B cell (primary cell): ENCODE results near the gene NFIB. TPM values are rescaled to one million over a fixed set of nuclear protein-coding genes. Genes with fewer than 3 reads are reported as not detected.

Experiments
- ATAC-seq: fragments of 200-7000 bp; cut with Tn5 transposase; one replicate; pipeline ENCODE4 v1.10.0; 2021; ENCODE audit warnings: low read depth, mild to moderate bottlenecking, moderate number of reproducible peaks, moderate library complexity
- CTCF ChIA-PET: fragments of 350-600 bp; sonication (Branson Sonifier 250); formaldehyde crosslinking; loops from one replicate; lab custom pipeline; 2021; ENCODE audit warnings: antibody characterized with exemption, inconsistent platforms; lab: Charles Lee
- POLR2A ChIA-PET: fragments of 350-600 bp; sonication (Branson Sonifier 250); formaldehyde crosslinking; loops from one replicate; lab custom pipeline; 2021; ENCODE audit warnings: antibody characterized with exemption; lab: Charles Lee
- DNase-seq: peaks from one replicate; pipeline ENCODE4 v3.0.0; 2013
- H2AFZ ChIP-seq: 2 replicates; pipeline ENCODE4 v1.6.1; 2012; ENCODE audit warnings: mild to moderate bottlenecking, low read depth, low read length; ENCODE audit not compliant: insufficient read depth, poor library complexity, severe bottlenecking
- H3K27ac ChIP-seq, 2 donors: 1 replicate in 1 of 2; 2 replicates in 1 of 2; pipeline ENCODE4 v1.5.1; 2012 to 2013; ENCODE audit warnings: low read length in 2 of 2, mild to moderate bottlenecking in 2 of 2, moderate library complexity in 1 of 2
- H3K27me3 ChIP-seq, 4 experiments: fragments of 200-600 bp in 1 of 4; sonication (generic) in 1 of 4; replicated peaks in 1 of 4; 1 replicate in 2 of 4; 2 replicates in 2 of 4; pipeline versions ENCODE4 v1.6.1 to v1.7.0; 2013 to 2016; ENCODE audit warnings: low read length in 3 of 4, mild to moderate bottlenecking in 2 of 4, mixed read lengths in 1 of 4, moderate library complexity in 1 of 4; ENCODE audit not compliant: insufficient read depth in 4 of 4, control insufficient read depth in 3 of 4; ENCODE audit errors: control extremely low read depth in 1 of 4
- H3K36me3 ChIP-seq, 2 experiments: replicated peaks in 1 of 2; 1 replicate in 1 of 2; 2 replicates in 1 of 2; pipeline versions ENCODE4 v1.6.1 to v1.7.1; 2013; ENCODE audit warnings: low read length in 1 of 2; ENCODE audit not compliant: insufficient read depth in 2 of 2, control insufficient read depth in 1 of 2; ENCODE audit errors: control extremely low read depth in 1 of 2, extremely low read depth in 1 of 2
- H3K4me1 ChIP-seq, 2 donors: fragments of 200-600 bp in 1 of 2; sonication (generic) in 1 of 2; 1 replicate in 1 of 2; 2 replicates in 1 of 2; pipeline versions ENCODE4 v1.5.1 to v1.6.1; 2013 to 2017; ENCODE audit warnings: low read length in 2 of 2; ENCODE audit not compliant: control insufficient read depth in 2 of 2, insufficient read depth in 2 of 2
- H3K4me2 ChIP-seq: replicated peaks from 2 replicates; pipeline ENCODE3; 2012; ENCODE audit warnings: mild to moderate bottlenecking, low read depth, low read length; ENCODE audit not compliant: poor library complexity, severe bottlenecking
- H3K4me3 ChIP-seq, 5 experiments: fragments of 200-600 bp in 1 of 5; sonication (generic) in 1 of 5; 1 replicate in 3 of 5; 2 replicates in 2 of 5; pipeline versions ENCODE4 v1.5.1 to v1.7.0; 2011 to 2016; ENCODE audit warnings: low read length in 4 of 5, mild to moderate bottlenecking in 4 of 5, low read depth in 2 of 5, control low read depth in 1 of 5, moderate library complexity in 1 of 5; ENCODE audit not compliant: insufficient read depth in 1 of 5; ENCODE audit errors: control extremely low read depth in 1 of 5, extremely low read depth in 1 of 5
- H3K79me2 ChIP-seq: fragments of 200-600 bp; sonication (generic); one replicate; pipeline ENCODE4 v1.6.0; 2016; ENCODE audit warnings: low read length; ENCODE audit not compliant: control insufficient read depth, insufficient read depth
- H3K9ac ChIP-seq: fragments of 200-600 bp; sonication (generic); 2 replicates; pipeline ENCODE4 v1.6.1; 2017; ENCODE audit warnings: mild to moderate bottlenecking, low read length, moderate library complexity
- H3K9me3 ChIP-seq, 3 donors: one replicate each; pipeline versions ENCODE4 v1.6.1 to v1.7.1; 2013; ENCODE audit warnings: low read length in 2 of 3; ENCODE audit not compliant: control insufficient read depth in 2 of 3, insufficient read depth in 1 of 3; ENCODE audit errors: control extremely low read depth in 1 of 3
- H4K20me1 ChIP-seq: 2 replicates; pipeline ENCODE4 v1.6.0; 2012; ENCODE audit warnings: mild to moderate bottlenecking, low read length; ENCODE audit not compliant: insufficient read depth, control insufficient read depth, poor library complexity, severe bottlenecking
- H3K27ac Mint-ChIP-seq: one replicate; pipeline ENCODE4 v1.8.0; 2021; ENCODE audit warnings: mixed read lengths
- H3K27me3 Mint-ChIP-seq: one replicate; pipeline ENCODE4 v1.8.0; 2021; ENCODE audit warnings: mixed read lengths
- H3K4me1 Mint-ChIP-seq: one replicate; pipeline ENCODE4 v1.8.0; 2021; ENCODE audit warnings: mixed read lengths
- H3K4me3 Mint-ChIP-seq: one replicate; pipeline ENCODE4 v1.8.0; 2021; ENCODE audit warnings: mixed read lengths
- H3K9me3 Mint-ChIP-seq: one replicate; pipeline ENCODE4 v1.8.0; 2022; ENCODE audit warnings: mixed read lengths; ENCODE audit not compliant: insufficient read depth
- EZH2 ChIP-seq: IDR thresholded peaks from 2 replicates; pipeline ENCODE4 v1.6.1; 2012; ENCODE audit warnings: borderline replicate concordance, low read depth, mild to moderate bottlenecking, moderate library complexity, low read length; ENCODE audit not compliant: insufficient read depth, poor library complexity, severe bottlenecking
- WGBS: methylation state at CpG from one replicate; pipeline ENCODE4 v1.1.5; 2013; ENCODE audit warnings: missing lambda C conversion rate; ENCODE audit not compliant: insufficient coverage; 5-methylcytosine and 5-hydroxymethylcytosine counted together
- intact Hi-C: fragments of 100-400 bp; cut with micrococcal nuclease; formaldehyde crosslinking; loops from one replicate; pipeline ENCODE4 v1.10.0; 2022
- polyA plus RNA-seq: library from polyadenylated mRNA; depleted of rRNA; stranded (reverse); fragments of >200 nt; gene quantifications from 2 replicates; pipeline ENCODE4 v1.2.3, GENCODE V29; 2012
- total RNA-seq, 2 donors: library from RNA; stranded (reverse); fragments of 120-200 nt in 1 of 2; gene quantifications; 1 replicate in 1 of 2; 2 replicates in 1 of 2; pipeline versions ENCODE4 v1.2.3 to v1.2.4, GENCODE V29; 2013 to 2022
- TF ChIP-seq, protein P1 (sequence below): fragments of 200-600 bp; IDR thresholded peaks from one replicate; pipeline ENCODE4 v1.8.0; 2022; ENCODE audit warnings: antibody characterized with exemption, mild to moderate bottlenecking

NFIB gene
- total and polyA plus RNA-seq, 2 donors (not counting 1 experiment from before 2014, with no cell fraction given): not detected

DNA sequence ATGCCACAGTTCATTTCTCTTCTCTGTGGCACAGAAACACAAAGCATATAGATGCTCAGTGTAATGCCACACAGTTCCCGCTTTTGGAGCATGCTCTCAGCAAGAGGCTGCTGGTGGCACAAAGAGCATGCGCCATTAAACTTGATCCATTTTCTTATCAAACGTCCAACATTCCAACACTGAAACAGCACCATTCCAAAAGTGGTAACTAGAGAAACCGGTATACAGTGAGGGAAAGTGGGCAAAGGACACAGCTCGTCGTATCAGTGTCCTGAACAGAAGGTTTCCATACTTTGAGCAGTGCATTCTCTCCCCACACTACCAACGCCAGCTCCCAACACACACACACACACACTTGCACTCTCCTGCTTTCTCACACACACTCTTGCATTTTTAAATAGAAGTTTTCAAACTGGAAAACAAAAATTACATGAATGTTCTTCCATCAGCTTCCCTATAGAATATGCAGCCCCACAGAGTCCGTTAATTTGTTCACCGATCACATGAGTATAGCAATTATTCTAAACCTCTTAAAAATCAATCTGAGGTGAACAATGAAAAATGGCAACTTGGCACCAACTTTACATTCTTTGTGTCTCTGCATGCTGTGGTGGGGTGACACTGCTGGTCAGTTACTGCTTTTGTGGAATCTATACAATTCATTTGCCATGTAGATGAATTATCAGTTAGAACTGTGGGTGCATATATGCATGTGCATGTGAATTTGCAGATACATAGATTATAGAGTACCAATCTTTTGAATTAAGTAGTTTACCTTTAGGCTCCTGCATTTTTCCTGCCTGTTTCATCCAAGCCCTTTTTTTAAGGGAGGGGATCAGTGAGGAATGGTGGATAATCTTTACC, 5.7 kb downstream of the NFIB start:
- peaks cover 62% of the 10 kb centered on the region for H3K27me3 Mint-ChIP-seq
- POLR2A ChIA-PET: no interaction called here
- Histone ChIP-seq H3K4me1 (peaks cover under 1 to 3% of the 10 kb centered on the region in 2 donors), H3K9me3 (peaks cover 0 to 8% (median 0%) of the 10 kb centered on the region in 3 donors), H3K9ac (no peak overlapping the region), H3K79me2 (no peaks in the 10 kb centered on the region), H3K36me3 (no peaks in the 10 kb centered on the region), H2AFZ (no peak overlapping the region), H3K4me3 (no peak overlapping the region), H3K27ac (no peak overlapping the region), H4K20me1 (no peaks in the 10 kb centered on the region), H3K27me3 (peaks cover 0 to 27% (median 17%) of the 10 kb centered on the region in 4 experiments), H3K4me2 (no peak overlapping the region)
- no peak overlapping the region for H3K27ac Mint-ChIP-seq
- no peak for DNase-seq
- CTCF ChIA-PET: no interaction called here
- intact Hi-C loops: no loop called here
- no peak overlapping the region for H3K4me3 Mint-ChIP-seq
- WGBS: 91% methylated on average over 7 of the region's 9 CpGs
- no peaks in the 10 kb centered on the region for H3K9me3 Mint-ChIP-seq
- TF ChIP-seq EZH2: no peak
- no peak for ATAC-seq
- H3K4me1 Mint-ChIP-seq: peaks cover 6% of the 10 kb centered on the region

DNA sequence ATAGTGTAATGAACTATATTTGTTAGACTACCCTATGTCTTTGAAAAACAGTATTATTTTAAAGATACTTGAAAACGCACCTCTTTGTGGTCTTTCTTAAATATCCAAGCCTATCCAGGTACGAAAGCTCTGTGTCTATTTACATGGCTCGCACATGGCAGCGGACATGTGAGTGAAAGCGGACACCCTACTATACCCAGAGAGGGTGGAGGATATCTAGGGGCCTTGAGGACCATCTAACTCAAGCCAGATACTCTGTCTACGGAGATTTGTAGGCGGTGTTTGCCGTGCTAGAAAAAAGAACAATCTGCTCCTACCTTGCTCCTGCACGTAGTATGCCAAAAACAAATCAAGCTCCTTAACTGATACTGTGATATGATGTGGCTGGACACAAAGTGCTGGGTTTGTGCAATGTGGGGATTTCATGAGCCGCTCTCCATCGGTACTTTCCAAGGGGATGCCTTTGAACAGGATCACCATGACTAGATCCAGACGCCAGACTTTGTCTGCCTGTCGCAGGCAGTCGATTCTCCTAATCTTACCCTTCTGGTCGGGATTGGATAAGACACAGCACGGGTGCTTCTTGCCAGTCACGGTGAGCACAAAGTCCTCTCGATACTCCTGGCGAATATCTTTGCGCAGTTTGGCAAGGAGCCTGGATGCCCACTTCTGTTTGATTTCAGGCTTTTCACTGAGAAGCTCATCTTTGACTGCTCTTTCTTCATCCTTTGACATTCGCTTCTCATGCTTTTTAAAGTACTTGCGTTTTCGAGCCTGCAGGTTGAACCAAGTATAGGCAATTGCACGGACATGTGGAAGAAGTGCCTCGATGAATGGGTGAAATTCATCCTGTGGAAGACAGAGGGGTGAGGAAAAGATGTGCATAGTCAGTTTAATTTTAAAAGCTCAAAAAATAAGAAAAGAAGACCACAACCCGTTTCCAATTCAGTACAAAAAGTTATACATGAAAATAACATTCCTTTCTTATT, 7.0 kb downstream of the NFIB start:
- H3K27me3 Mint-ChIP-seq: peaks cover 51% of the 10 kb centered on the region
- no peak overlapping the region for H3K27ac ChIP-seq
- no peaks in the 10 kb centered on the region for H3K79me2 ChIP-seq
- 95% methylated on average over 21 of the region's 26 CpGs for WGBS
- no peaks in the 10 kb centered on the region for H3K4me1 Mint-ChIP-seq
- no peak overlapping the region for H3K27ac Mint-ChIP-seq
- H3K4me1 ChIP-seq: no peaks in the 10 kb centered on the region
- POLR2A ChIA-PET: no interaction called here
- H3K36me3 ChIP-seq: no peaks in the 10 kb centered on the region
- no peak overlapping the region for H3K4me3 ChIP-seq
- H3K4me3 Mint-ChIP-seq: no peak overlapping the region
- H4K20me1 ChIP-seq: no peaks in the 10 kb centered on the region
- ATAC-seq (no peak), DNase-seq (no peak)
- peaks cover 0 to 3% (median 0%) of the 10 kb centered on the region in 3 donors for H3K9me3 ChIP-seq
- CTCF ChIA-PET: no interaction called here
- TF ChIP-seq EZH2: no peak
- TF ChIP-seq, protein P1, sequence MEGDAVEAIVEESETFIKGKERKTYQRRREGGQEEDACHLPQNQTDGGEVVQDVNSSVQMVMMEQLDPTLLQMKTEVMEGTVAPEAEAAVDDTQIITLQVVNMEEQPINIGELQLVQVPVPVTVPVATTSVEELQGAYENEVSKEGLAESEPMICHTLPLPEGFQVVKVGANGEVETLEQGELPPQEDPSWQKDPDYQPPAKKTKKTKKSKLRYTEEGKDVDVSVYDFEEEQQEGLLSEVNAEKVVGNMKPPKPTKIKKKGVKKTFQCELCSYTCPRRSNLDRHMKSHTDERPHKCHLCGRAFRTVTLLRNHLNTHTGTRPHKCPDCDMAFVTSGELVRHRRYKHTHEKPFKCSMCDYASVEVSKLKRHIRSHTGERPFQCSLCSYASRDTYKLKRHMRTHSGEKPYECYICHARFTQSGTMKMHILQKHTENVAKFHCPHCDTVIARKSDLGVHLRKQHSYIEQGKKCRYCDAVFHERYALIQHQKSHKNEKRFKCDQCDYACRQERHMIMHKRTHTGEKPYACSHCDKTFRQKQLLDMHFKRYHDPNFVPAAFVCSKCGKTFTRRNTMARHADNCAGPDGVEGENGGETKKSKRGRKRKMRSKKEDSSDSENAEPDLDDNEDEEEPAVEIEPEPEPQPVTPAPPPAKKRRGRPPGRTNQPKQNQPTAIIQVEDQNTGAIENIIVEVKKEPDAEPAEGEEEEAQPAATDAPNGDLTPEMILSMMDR: no peak
- intact Hi-C loops: no loop called here
- no peak overlapping the region for H2AFZ ChIP-seq
- no peaks in the 10 kb centered on the region for H3K9me3 Mint-ChIP-seq
- no peak overlapping the region for H3K9ac ChIP-seq
- peaks cover 0 to 19% (median 8%) of the 10 kb centered on the region in 4 experiments for H3K27me3 ChIP-seq
- H3K4me2 ChIP-seq: no peak overlapping the region
